ENCODE data around the gene NRG2. TPM values are rescaled to one million over a fixed set of nuclear protein-coding genes. Genes with fewer than 3 reads are reported as not detected.

Gene NRG2
- total RNA-seq, 1 donor from 2014 or later = 0.07 TPM

- H3K4me1 Mint-ChIP-seq = no peaks in the 10 kb centered on the region
- H3K9me3 Mint-ChIP-seq = no peaks in the 10 kb centered on the region
- CTCF ChIA-PET = no interaction called here
- no peak overlapping the region for H3K27ac Mint-ChIP-seq
- H3K4me3 Mint-ChIP-seq = no peak overlapping the region
- ATAC-seq (ENCODE audit: low read depth) (no peak), DNase-seq (no peak)
- TF ChIP-seq CTCF (IDR thresholded peaks at IDR 0.05) = no peak
- H3K36me3 Mint-ChIP-seq (ENCODE audit: low read depth) = no peaks in the 10 kb centered on the region
- POLR2A ChIA-PET = no interaction called here
- peaks cover 28% of the 10 kb centered on the region for H3K27me3 Mint-ChIP-seq
- intact Hi-C loops (cut with micrococcal nuclease) = no loop called here
Measured at GRCh38 chr5:139925650-139926640, 117.2 kb downstream of the NRG2 start.

- H3K27me3 Mint-ChIP-seq = peaks cover 30% of the 10 kb centered on the region
- CTCF ChIA-PET = no interaction called here
- POLR2A ChIA-PET = no interaction called here
- no peak for DNase-seq
- H3K4me3 Mint-ChIP-seq = no peak overlapping the region
- no peak overlapping the region for H3K27ac Mint-ChIP-seq
- H3K4me1 Mint-ChIP-seq = no peaks in the 10 kb centered on the region
- no peak for ATAC-seq (ENCODE audit: low read depth)
- no peaks in the 10 kb centered on the region for H3K9me3 Mint-ChIP-seq
- no peak for TF ChIP-seq CTCF (IDR thresholded peaks at IDR 0.05)
- intact Hi-C loops (cut with micrococcal nuclease) = no loop called here
- no peaks in the 10 kb centered on the region for H3K36me3 Mint-ChIP-seq (ENCODE audit: low read depth)
Measured at GRCh38 chr5:139925216-139925562, 117.9 kb downstream of the NRG2 start.

- Mint-ChIP-seq H3K27ac (no peak overlapping the region), H3K36me3 (ENCODE audit: low read depth) (no peaks in the 10 kb centered on the region), H3K4me3 (no peak overlapping the region), H3K27me3 (peaks cover 24% of the 10 kb centered on the region), H3K4me1 (no peaks in the 10 kb centered on the region), H3K9me3 (no peaks in the 10 kb centered on the region)
- intact Hi-C loops (cut with micrococcal nuclease) = no loop called here
- no peak for DNase-seq
- ChIA-PET CTCF (no interaction called here), POLR2A (no interaction called here)
- TF ChIP-seq CTCF (IDR thresholded peaks at IDR 0.05) = no peak
- ATAC-seq (ENCODE audit: low read depth) = no peak
Measured at GRCh38 chr5:139924294-139925215, 118.5 kb downstream of the NRG2 start.

- CTCF ChIA-PET = no interaction called here
- DNase-seq = no peak
- ATAC-seq (ENCODE audit: low read depth) = no peak
- Mint-ChIP-seq H3K4me1 (no peaks in the 10 kb centered on the region), H3K27ac (no peak overlapping the region), H3K9me3 (no peaks in the 10 kb centered on the region), H3K27me3 (peaks cover 12% of the 10 kb centered on the region), H3K4me3 (no peak overlapping the region), H3K36me3 (ENCODE audit: low read depth) (no peaks in the 10 kb centered on the region)
- POLR2A ChIA-PET = no interaction called here
- intact Hi-C loops (cut with micrococcal nuclease) = no loop called here
- TF ChIP-seq CTCF (IDR thresholded peaks at IDR 0.05) = no peak
Measured at GRCh38 chr5:139919308-139919707, 123.8 kb downstream of the NRG2 start.

- no peak for DNase-seq
- Mint-ChIP-seq H3K4me3 (no peak overlapping the region), H3K27me3 (peaks cover 20% of the 10 kb centered on the region), H3K4me1 (no peaks in the 10 kb centered on the region), H3K9me3 (no peaks in the 10 kb centered on the region), H3K27ac (no peak overlapping the region), H3K36me3 (ENCODE audit: low read depth) (no peaks in the 10 kb centered on the region)
- ATAC-seq (ENCODE audit: low read depth) = no peak
- intact Hi-C loops (cut with micrococcal nuclease) = no loop called here
- no peak for TF ChIP-seq CTCF (IDR thresholded peaks at IDR 0.05)
- ChIA-PET CTCF (interaction anchor here (2.0 kb wide), 1 partner anchor 53 kb away, joined by 6 read pairs; no protein-coding TSS in a partner anchor), POLR2A (no interaction called here)
Measured at GRCh38 chr5:139915834-139916233, 127.3 kb downstream of the NRG2 start.

Data from activated B cell treated with CpG ODN at 0.5 μM for 24 hours (primary cell).